MM.1S (cell line): ENCODE measurements around the gene FHIT.

Source experiments
- EZH2phosphoT487 ChIP-seq: fragments of 300-600 bp; sonication (generic); IDR thresholded peaks from 2 replicates; pipeline ENCODE4 v1.6.1; 2018; ENCODE audit warnings: antibody characterized with exemption, low read length
- TF ChIP-seq, protein P1 (sequence below): fragments of 300-600 bp; sonication (generic); IDR thresholded peaks from 2 replicates; pipeline ENCODE4 v1.5.1; 2016; ENCODE audit warnings: antibody characterized with exemption, low read length, mixed read lengths

DNA sequence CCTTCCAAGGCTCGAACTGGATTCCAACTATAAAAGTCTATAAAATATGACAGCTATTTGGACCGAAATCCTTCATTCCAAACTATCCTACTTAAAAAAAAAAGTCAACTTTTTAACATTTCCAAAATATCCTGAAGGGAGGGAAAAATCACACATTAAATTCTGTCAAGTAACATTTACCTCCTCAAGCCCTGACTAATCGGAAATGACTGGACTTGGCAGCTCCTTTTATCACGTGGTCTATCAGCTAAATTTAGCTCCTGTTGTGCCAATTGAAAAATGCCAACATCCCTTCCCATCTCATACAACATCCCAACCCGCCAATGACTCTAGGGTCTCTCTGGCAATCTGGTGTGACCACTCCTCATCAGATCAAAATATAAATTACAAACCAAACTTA lies 297.9 kb downstream of the FHIT start:
- no peak for TF ChIP-seq EZH2phosphoT487
- TF ChIP-seq, protein P1, sequence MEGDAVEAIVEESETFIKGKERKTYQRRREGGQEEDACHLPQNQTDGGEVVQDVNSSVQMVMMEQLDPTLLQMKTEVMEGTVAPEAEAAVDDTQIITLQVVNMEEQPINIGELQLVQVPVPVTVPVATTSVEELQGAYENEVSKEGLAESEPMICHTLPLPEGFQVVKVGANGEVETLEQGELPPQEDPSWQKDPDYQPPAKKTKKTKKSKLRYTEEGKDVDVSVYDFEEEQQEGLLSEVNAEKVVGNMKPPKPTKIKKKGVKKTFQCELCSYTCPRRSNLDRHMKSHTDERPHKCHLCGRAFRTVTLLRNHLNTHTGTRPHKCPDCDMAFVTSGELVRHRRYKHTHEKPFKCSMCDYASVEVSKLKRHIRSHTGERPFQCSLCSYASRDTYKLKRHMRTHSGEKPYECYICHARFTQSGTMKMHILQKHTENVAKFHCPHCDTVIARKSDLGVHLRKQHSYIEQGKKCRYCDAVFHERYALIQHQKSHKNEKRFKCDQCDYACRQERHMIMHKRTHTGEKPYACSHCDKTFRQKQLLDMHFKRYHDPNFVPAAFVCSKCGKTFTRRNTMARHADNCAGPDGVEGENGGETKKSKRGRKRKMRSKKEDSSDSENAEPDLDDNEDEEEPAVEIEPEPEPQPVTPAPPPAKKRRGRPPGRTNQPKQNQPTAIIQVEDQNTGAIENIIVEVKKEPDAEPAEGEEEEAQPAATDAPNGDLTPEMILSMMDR = no peak
